ENCODE results near the gene GPR61.

DNA sequence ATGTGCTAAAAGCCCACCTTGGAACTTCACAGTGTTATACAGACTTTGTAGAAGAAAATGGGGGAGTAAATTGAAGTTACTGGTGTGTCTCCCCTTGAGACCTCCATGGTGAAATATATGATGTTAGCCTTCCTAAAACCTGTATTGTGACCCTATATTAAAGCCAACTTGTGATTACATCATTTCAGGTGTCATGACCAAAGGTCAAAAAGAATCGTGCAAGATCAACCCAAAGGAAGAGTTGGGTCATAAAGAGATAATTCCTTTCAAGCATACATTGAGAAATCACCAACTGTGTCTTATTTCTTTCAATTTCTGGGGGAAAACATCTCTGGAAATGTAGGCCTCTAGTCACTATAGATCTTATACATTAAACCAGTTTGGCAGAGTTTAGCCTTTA, 45.1 kb downstream of the GPR61 start:
- no peak for TF ChIP-seq GTF2F1 (IDR thresholded peaks at IDR 0.05; ENCODE audit: low read depth, low read length)
- no peak for TF ChIP-seq ELK3 (CRISPR knock-in tag; IDR thresholded peaks at IDR 0.05)
- TF ChIP-seq, protein P1, sequence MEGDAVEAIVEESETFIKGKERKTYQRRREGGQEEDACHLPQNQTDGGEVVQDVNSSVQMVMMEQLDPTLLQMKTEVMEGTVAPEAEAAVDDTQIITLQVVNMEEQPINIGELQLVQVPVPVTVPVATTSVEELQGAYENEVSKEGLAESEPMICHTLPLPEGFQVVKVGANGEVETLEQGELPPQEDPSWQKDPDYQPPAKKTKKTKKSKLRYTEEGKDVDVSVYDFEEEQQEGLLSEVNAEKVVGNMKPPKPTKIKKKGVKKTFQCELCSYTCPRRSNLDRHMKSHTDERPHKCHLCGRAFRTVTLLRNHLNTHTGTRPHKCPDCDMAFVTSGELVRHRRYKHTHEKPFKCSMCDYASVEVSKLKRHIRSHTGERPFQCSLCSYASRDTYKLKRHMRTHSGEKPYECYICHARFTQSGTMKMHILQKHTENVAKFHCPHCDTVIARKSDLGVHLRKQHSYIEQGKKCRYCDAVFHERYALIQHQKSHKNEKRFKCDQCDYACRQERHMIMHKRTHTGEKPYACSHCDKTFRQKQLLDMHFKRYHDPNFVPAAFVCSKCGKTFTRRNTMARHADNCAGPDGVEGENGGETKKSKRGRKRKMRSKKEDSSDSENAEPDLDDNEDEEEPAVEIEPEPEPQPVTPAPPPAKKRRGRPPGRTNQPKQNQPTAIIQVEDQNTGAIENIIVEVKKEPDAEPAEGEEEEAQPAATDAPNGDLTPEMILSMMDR (IDR thresholded peaks at IDR 0.05 in 2 of 3, conservative IDR thresholded peaks at IDR 0.05 in 1 of 3; ENCODE audit: insufficient read depth in 2 of 3, low read depth in 1 of 3, low read length in 3 of 3): no peak
- TF ChIP-seq CBFB (CRISPR knock-in tag; IDR thresholded peaks at IDR 0.05): no peak
- no peak for TF ChIP-seq NELFE (IDR thresholded peaks at IDR 0.05; ENCODE audit: insufficient read depth, insufficient read length)
- TF ChIP-seq HDAC2 (IDR thresholded peaks at IDR 0.05): no peak

All from K562 (cell line).